AG04450 (cell line): Measurements from ENCODE around the gene CMTM7. TPM values are rescaled to one million over a fixed set of nuclear protein-coding genes. Genes with fewer than 3 reads are reported as not detected.
"Not testable (repeated sequence)": the region's sequence is repeated elsewhere in the genome, so short reads cannot be mapped to it uniquely, and the experiment has no call there.

ENCODE experiments used
- CTCF ChIA-PET: fragments of 300-600, 350-600 bp; formaldehyde crosslinking; extraction: SDS; loops from one replicate; lab custom pipeline; 2022; ENCODE audit warnings: antibody characterized with exemption, inconsistent platforms; lab: Charles Lee
- POLR2A ChIA-PET: fragments of 350-600 bp; formaldehyde crosslinking; extraction: SDS; loops from one replicate; lab custom pipeline; 2021; ENCODE audit warnings: antibody characterized with exemption, inconsistent platforms; lab: Yijun Ruan, JAX
- DNase-seq: peaks from one replicate; pipeline ENCODE4 v3.0.0-alpha.2; 2011; ENCODE audit warnings: low read depth, low spot score
- H3K27ac ChIP-seq: one replicate; pipeline ENCODE4 v1.5.1; 2012; ENCODE audit warnings: low read depth, low read length, control low read depth
- H3K27me3 ChIP-seq: one replicate; pipeline ENCODE4 v1.6.0; 2012; ENCODE audit warnings: low read length; ENCODE audit not compliant: control insufficient read depth, insufficient read depth
- H3K4me3 ChIP-seq: 2 replicates; pipeline ENCODE4 v1.5.1; 2011; ENCODE audit warnings: mild to moderate bottlenecking, low read depth, low read length, control low read depth
- H3K9me3 ChIP-seq: 2 replicates; pipeline ENCODE4 v1.5.1; 2012; ENCODE audit warnings: low read length; ENCODE audit not compliant: control insufficient read depth, insufficient read depth
- CTCF ChIP-seq: IDR thresholded peaks from 2 replicates; pipeline ENCODE4 v1.5.1; 2011; ENCODE audit warnings: low read depth, low read length, control low read depth, inconsistent platforms
- polyA plus RNA-seq: library from polyadenylated mRNA; depleted of rRNA; stranded (reverse); fragments of >200 nt; gene quantifications from 2 replicates; pipeline ENCODE4 v1.2.3, GENCODE V29; 2011

The CMTM7 gene
- polyA plus RNA-seq, 1 experiment = 17.3 TPM

- Histone ChIP-seq H3K27me3 (no peaks in the 10 kb centered on the region), H3K27ac (no peak overlapping the region), H3K4me3 (no peak overlapping the region), H3K9me3 (no peaks in the 10 kb centered on the region)
- DNase-seq = no peak
- ChIA-PET POLR2A (no interaction called here), CTCF (interaction anchor here (1.0 kb wide), 1 partner anchor 29 kb away, joined by 4 read pairs; no protein-coding TSS in a partner anchor)
- no peak for TF ChIP-seq CTCF
Measured at GRCh38 chr3:32438596-32439344, 47.1 kb downstream of the CMTM7 start.

- not testable (repeated sequence) for H3K27me3 ChIP-seq, H3K4me3 ChIP-seq, DNase-seq, H3K9me3 ChIP-seq, H3K27ac ChIP-seq
- ChIA-PET POLR2A (interaction anchor here (0.7 kb wide), 1 partner anchor 15 kb away, joined by 4 read pairs; no protein-coding TSS in a partner anchor), CTCF (interaction anchor here (0.8 kb wide), 1 partner anchor 29 kb away, joined by 3 read pairs; no protein-coding TSS in a partner anchor)
Measured at GRCh38 chr3:32439421-32439820, 47.8 kb downstream of the CMTM7 start.

GRCh38 chr3:32440611-32441350, 49.1 kb downstream of the CMTM7 start:
- no peak for TF ChIP-seq CTCF
- CTCF ChIA-PET = interaction anchor here (0.8 kb wide), 1 partner anchor 28 kb away, joined by 3 read pairs; no protein-coding TSS in a partner anchor
- no peak for DNase-seq
- Histone ChIP-seq H3K27ac (no peak overlapping the region), H3K9me3 (no peaks in the 10 kb centered on the region), H3K27me3 (no peaks in the 10 kb centered on the region), H3K4me3 (no peak overlapping the region)
- POLR2A ChIA-PET = no interaction called here

GRCh38 chr3:32442766-32443165, 51.1 kb downstream of the CMTM7 start:
- TF ChIP-seq CTCF = no peak
- Histone ChIP-seq H3K27ac (no peak overlapping the region), H3K27me3 (no peaks in the 10 kb centered on the region), H3K9me3 (no peaks in the 10 kb centered on the region), H3K4me3 (no peak overlapping the region)
- ChIA-PET POLR2A (no interaction called here), CTCF (interaction anchor here (0.8 to 0.9 kb wide), 2 partner anchors 12 to 21 kb away, joined by 3 to 4 read pairs; no protein-coding TSS in a partner anchor)
- DNase-seq = no peak

- TF ChIP-seq CTCF = no peak
- POLR2A ChIA-PET = no interaction called here
- CTCF ChIA-PET = interaction anchor here (0.8 to 0.9 kb wide), 2 partner anchors 11 to 21 kb away, joined by 3 to 4 read pairs; no protein-coding TSS in a partner anchor
- no peak for DNase-seq
- H3K27ac ChIP-seq = no peak overlapping the region
- no peaks in the 10 kb centered on the region for H3K27me3 ChIP-seq
- H3K4me3 ChIP-seq = no peak overlapping the region
- H3K9me3 ChIP-seq = no peaks in the 10 kb centered on the region
Measured at GRCh38 chr3:32443478-32443877, 51.8 kb downstream of the CMTM7 start.
